Epithelial cell of proximal tubule (primary cell): ENCODE results near the gene TRIM38. TPM values are rescaled to one million over a fixed set of nuclear protein-coding genes. Genes with fewer than 3 reads are reported as not detected.

Experiments used
- DNase-seq: peaks from one replicate; pipeline ENCODE4 v3.0.0-alpha.2; 2011; ENCODE audit warnings: low read depth
- H3K4me3 ChIP-seq: 2 replicates; pipeline ENCODE4 v1.5.1; 2011; ENCODE audit warnings: low read depth, mild to moderate bottlenecking, low read length
- CTCF ChIP-seq: conservative IDR thresholded peaks from 2 replicates; pipeline ENCODE4 v1.5.1; 2012; ENCODE audit warnings: low read depth, mild to moderate bottlenecking, low read length
- total RNA-seq: library from RNA; depleted of rRNA; stranded (reverse); fragments of >200 nt; gene quantifications from 2 replicates; pipeline ENCODE4 v1.2.3, GENCODE V29; 2015

Gene TRIM38
- total RNA-seq, 1 donor from 2014 or later: 4.2 TPM

GRCh38 chr6:25930532-25931410 is 31.8 kb upstream of the TRIM38 start, which contains the start of gene SLC17A2:
SLC17A2 (minus strand) TSS chr6:25930691; CDS start chr6:25925796, 4,895 bp downstream.
- H3K4me3 ChIP-seq: no peak within 1 kb of the TSS
- no peak for TF ChIP-seq CTCF
- no peak for DNase-seq

- H3K4me3 ChIP-seq: no peak overlapping the region
- DNase-seq: no peak
- no peak for TF ChIP-seq CTCF
Observed at GRCh38 chr6:25931411-25931709, 31.2 kb upstream of the TRIM38 start.

GRCh38 chr6:25934156-25934555 is 28.4 kb upstream of the TRIM38 start:
- no peak overlapping the region for H3K4me3 ChIP-seq
- no peak for DNase-seq
- TF ChIP-seq CTCF: no peak

- no peak overlapping the region for H3K4me3 ChIP-seq
- DNase-seq: no peak
- TF ChIP-seq CTCF: no peak
Observed at GRCh38 chr6:25934735-25935313, 27.8 kb upstream of the TRIM38 start.

GRCh38 chr6:25935953-25936352 is 26.6 kb upstream of the TRIM38 start:
- TF ChIP-seq CTCF: no peak
- DNase-seq: no peak
- no peak overlapping the region for H3K4me3 ChIP-seq

- no peak for TF ChIP-seq CTCF
- H3K4me3 ChIP-seq: no peak overlapping the region
- no peak for DNase-seq
Observed at GRCh38 chr6:25939593-25939992, 23.0 kb upstream of the TRIM38 start.

GRCh38 chr6:25942561-25943147 is 19.9 kb upstream of the TRIM38 start:
- no peak for DNase-seq
- peak; percentile 84 for TF ChIP-seq CTCF
- no peak overlapping the region for H3K4me3 ChIP-seq
